Ectodermal cell (in vitro differentiated cells): ENCODE results near the gene BAZ2B.

Experiments used
- H3K27ac ChIP-seq: 2 replicates; pipeline ENCODE4 v1.7.0; 2013; ENCODE audit warnings: mild to moderate bottlenecking, low read depth, low read length; ENCODE audit not compliant: insufficient read depth, poor library complexity, severe bottlenecking
- H3K27me3 ChIP-seq: 2 replicates; pipeline ENCODE4 v1.7.0; 2013; ENCODE audit warnings: mild to moderate bottlenecking, low read length; ENCODE audit not compliant: insufficient read depth, control insufficient read depth, poor library complexity, severe bottlenecking
- H3K36me3 ChIP-seq: one replicate; pipeline ENCODE4 v1.7.0; 2013; ENCODE audit warnings: low read length; ENCODE audit not compliant: control insufficient read depth, insufficient read depth
- H3K4me1 ChIP-seq: one replicate; pipeline ENCODE4 v1.7.0; 2013; ENCODE audit warnings: low read length; ENCODE audit not compliant: control insufficient read depth, insufficient read depth
- H3K4me3 ChIP-seq: 2 replicates; pipeline ENCODE4 v1.7.0; 2013; ENCODE audit warnings: low read depth, low read length, control low read depth; ENCODE audit not compliant: insufficient read depth
- H3K9me3 ChIP-seq: 2 replicates; pipeline ENCODE4 v1.7.0; 2013; ENCODE audit warnings: mild to moderate bottlenecking, low read length, moderate library complexity; ENCODE audit not compliant: control insufficient read depth
- WGBS, 2 experiments: methylation state at CpG; one replicate each; pipeline ENCODE4 v1.1.7; 2013; ENCODE audit warnings: missing lambda C conversion rate in 2 of 2; 5-methylcytosine and 5-hydroxymethylcytosine counted together

Gene BAZ2B

DNA sequence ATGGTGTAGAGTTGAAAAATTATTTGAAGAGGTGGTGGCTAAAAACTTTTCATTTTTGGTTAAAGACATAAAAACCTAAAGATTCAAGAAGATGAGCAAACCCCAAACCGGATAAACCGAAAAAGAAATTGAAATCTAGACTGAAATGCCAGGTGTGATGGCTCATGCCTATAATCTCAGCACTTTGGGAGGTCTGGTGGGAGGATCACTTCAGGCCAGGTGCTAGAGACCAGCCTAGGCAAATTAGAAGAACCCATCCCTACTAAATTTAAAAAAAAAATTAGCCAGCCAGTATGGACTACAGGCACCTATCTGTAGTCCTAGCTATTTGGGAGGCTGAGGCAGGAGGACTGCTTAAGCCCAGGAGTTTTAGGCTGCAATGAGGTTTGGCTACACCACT, 126.9 kb downstream of the BAZ2B start:
- H3K36me3 ChIP-seq = no peaks in the 10 kb centered on the region
- 86 to 96% methylated on average over 2 of the region's 2 CpGs for WGBS, 2 experiments
- H3K4me3 ChIP-seq = no peak overlapping the region
- H3K27me3 ChIP-seq = no peaks in the 10 kb centered on the region
- no peaks in the 10 kb centered on the region for H3K4me1 ChIP-seq
- no peaks in the 10 kb centered on the region for H3K9me3 ChIP-seq
- H3K27ac ChIP-seq = no peak overlapping the region

DNA sequence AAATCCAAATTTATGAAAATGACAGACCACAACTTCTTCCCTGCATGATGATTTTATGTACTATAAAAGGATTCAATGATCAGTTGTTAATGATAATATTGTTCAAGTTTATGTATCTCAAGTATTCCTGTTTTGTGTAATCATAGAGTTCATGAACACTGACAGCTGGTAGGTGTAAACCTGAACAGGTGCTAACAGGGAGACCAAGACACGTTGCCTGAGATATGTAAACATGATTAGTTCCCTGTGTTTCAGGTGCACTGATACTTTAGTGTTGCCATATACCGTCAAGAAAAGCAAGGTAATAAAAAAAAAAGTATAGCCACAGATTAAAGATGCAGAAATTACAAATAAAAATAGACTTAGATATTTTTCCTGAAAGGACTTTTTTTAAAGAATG, 131.8 kb downstream of the BAZ2B start:
- Histone ChIP-seq H3K27me3 (no peaks in the 10 kb centered on the region), H3K4me3 (no peak overlapping the region), H3K27ac (no peak overlapping the region), H3K4me1 (no peaks in the 10 kb centered on the region), H3K36me3 (no peaks in the 10 kb centered on the region), H3K9me3 (no peaks in the 10 kb centered on the region)
- WGBS, 2 experiments = 89 to 96% methylated on average over 1 to 2 of the region's 2 CpGs

DNA sequence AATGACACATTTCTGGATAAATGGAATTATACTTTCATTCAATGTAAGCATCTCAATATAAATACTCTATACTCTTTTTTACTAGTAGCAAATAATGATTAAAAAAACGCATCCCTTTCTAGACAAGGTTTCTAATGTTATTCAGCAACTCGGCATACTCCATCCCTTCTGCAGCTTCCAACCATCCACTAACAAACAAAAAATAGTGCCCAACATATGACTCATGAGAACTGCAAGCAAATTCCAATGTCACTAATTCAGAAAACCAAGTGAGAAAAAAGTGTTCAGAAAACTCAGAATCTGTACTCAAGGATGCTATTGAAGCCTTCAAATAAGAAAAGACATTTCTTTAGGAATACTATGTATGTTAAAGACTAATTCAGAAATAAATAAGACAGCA, 140.0 kb downstream of the BAZ2B start:
- WGBS, 2 experiments = 92 to 97% methylated on average over 2 of the region's 2 CpGs
- Histone ChIP-seq H3K36me3 (peaks cover 8% of the 10 kb centered on the region), H3K27ac (no peak overlapping the region), H3K27me3 (no peaks in the 10 kb centered on the region), H3K9me3 (no peaks in the 10 kb centered on the region), H3K4me1 (no peaks in the 10 kb centered on the region), H3K4me3 (no peak overlapping the region)

DNA sequence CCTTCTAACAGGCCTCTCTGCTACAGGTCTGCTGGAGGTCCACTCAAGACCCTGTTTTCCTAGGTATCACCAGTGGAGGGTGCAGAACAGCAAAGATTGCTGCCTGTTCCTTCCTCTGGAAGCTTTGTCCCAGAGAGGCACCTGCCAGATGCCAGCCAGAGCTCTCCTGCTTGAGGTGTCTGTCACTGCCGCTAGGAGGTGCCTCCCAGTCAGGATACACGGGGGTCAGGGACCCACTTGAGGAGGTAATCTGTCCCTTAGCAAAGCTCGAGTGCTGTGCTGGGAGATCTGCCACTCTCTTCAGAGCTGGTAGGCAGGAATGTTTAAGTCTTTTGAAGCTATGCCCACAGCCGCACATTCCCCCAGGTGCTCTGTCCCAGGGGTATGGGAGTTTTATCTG, 140.6 kb downstream of the BAZ2B start:
- 93 to 95% methylated on average over 4 of the region's 4 CpGs for WGBS, 2 experiments
- H3K4me3 ChIP-seq = no peak overlapping the region
- H3K36me3 ChIP-seq = peaks cover 8% of the 10 kb centered on the region
- H3K9me3 ChIP-seq = no peaks in the 10 kb centered on the region
- H3K27ac ChIP-seq = no peak overlapping the region
- H3K4me1 ChIP-seq = no peaks in the 10 kb centered on the region
- no peaks in the 10 kb centered on the region for H3K27me3 ChIP-seq

- H3K9me3 ChIP-seq = no peaks in the 10 kb centered on the region
- H3K27ac ChIP-seq = no peak overlapping the region
- no peaks in the 10 kb centered on the region for H3K27me3 ChIP-seq
- WGBS, 2 experiments = 45 to 47% methylated on average over 2 of the region's 2 CpGs
- H3K36me3 ChIP-seq = peaks cover 4% of the 10 kb centered on the region
- H3K4me1 ChIP-seq = no peaks in the 10 kb centered on the region
- no peak overlapping the region for H3K4me3 ChIP-seq
Observed at GRCh38 chr2:159471340-159471739, 145.0 kb downstream of the BAZ2B start.

GRCh38 chr2:159468257-159468656, 148.1 kb downstream of the BAZ2B start:
- Histone ChIP-seq H3K4me1 (no peaks in the 10 kb centered on the region), H3K4me3 (no peak overlapping the region), H3K9me3 (no peaks in the 10 kb centered on the region), H3K27ac (no peak overlapping the region), H3K27me3 (no peaks in the 10 kb centered on the region), H3K36me3 (no peaks in the 10 kb centered on the region)
- WGBS, 2 experiments = 89 to 100% methylated on average over 1 to 2 of the region's 2 CpGs

- WGBS, 2 experiments = 97% methylated on average over 7 of the region's 7 CpGs
Observed at GRCh38 chr2:159462961-159463360, 153.4 kb downstream of the BAZ2B start.

DNA sequence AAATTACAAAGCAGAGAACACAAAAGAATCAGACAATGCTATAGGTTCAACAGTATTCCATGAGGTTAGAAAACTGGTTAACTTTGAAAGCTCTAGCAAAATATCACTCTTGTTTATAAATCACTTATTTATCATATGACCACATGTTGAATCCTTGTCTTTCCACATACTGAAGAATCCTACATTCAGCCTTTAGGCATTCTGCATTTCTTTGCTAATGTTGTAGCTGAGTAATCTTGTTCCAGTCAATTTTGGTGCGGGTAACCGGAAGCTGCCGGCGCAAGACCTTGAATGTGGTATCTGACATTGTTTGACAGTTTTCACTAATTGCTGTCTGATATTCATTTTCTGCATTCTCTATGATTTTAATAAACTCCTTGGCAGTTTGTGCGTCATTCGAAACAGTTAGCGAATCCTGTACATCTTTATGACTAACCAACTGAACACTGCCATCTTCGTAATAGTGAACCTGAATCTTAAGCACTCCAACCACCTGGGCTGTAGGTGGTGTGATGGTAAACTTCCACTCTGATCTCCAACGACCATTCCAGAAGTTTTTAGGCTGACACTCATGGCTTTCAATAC, 154.1 kb downstream of the BAZ2B start:
- no peak overlapping the region for H3K4me3 ChIP-seq
- no peaks in the 10 kb centered on the region for H3K36me3 ChIP-seq
- H3K9me3 ChIP-seq = no peaks in the 10 kb centered on the region
- H3K27ac ChIP-seq = no peak overlapping the region
- no peaks in the 10 kb centered on the region for H3K4me1 ChIP-seq
- WGBS, 2 experiments = 94% methylated on average over 9 of the region's 9 CpGs
- no peaks in the 10 kb centered on the region for H3K27me3 ChIP-seq

More at GRCh38 chr2:159462961-159463360, 153.4 kb downstream of the BAZ2B start:
- Histone ChIP-seq H3K27ac (no peak overlapping the region), H3K27me3 (no peaks in the 10 kb centered on the region), H3K9me3 (no peaks in the 10 kb centered on the region), H3K4me1 (no peaks in the 10 kb centered on the region), H3K4me3 (no peak overlapping the region), H3K36me3 (no peaks in the 10 kb centered on the region)

- WGBS, 2 experiments = 84 to 100% methylated on average over 1 to 2 of the region's 2 CpGs
Observed at GRCh38 chr2:159461076-159461475, 155.3 kb downstream of the BAZ2B start.

GRCh38 chr2:159460227-159460626, 156.1 kb downstream of the BAZ2B start:
- 90 to 100% methylated on average over 1 of the region's 1 CpG for WGBS, 2 experiments
- Histone ChIP-seq H3K27ac (no peak overlapping the region), H3K4me3 (no peak overlapping the region), H3K36me3 (no peaks in the 10 kb centered on the region), H3K4me1 (no peaks in the 10 kb centered on the region), H3K9me3 (no peaks in the 10 kb centered on the region), H3K27me3 (no peaks in the 10 kb centered on the region)

More at GRCh38 chr2:159461076-159461475, 155.3 kb downstream of the BAZ2B start:
- H3K36me3 ChIP-seq = no peaks in the 10 kb centered on the region
- no peak overlapping the region for H3K27ac ChIP-seq
- H3K9me3 ChIP-seq = no peaks in the 10 kb centered on the region
- no peaks in the 10 kb centered on the region for H3K4me1 ChIP-seq
- no peak overlapping the region for H3K4me3 ChIP-seq
- no peaks in the 10 kb centered on the region for H3K27me3 ChIP-seq

DNA sequence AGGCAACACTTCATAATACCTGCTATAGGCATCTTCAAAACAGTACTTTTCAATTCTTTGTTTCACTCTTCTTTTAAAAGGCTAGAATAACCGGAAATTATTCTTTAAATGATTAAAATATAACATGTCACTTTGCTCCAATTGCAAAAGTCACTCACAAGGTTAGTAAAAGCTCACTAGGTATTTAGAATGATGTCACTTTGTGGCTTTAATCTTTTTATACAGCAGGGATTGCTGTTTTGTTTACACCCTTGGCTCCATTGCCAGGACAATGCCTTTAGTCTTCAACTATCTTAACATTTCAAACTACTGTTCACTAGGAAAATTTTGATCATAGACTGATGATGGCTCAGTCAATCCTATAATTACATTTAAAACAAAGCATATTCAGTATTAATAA, 157.1 kb downstream of the BAZ2B start:
- Histone ChIP-seq H3K9me3 (no peaks in the 10 kb centered on the region), H3K36me3 (no peaks in the 10 kb centered on the region), H3K4me1 (no peaks in the 10 kb centered on the region), H3K4me3 (no peak overlapping the region), H3K27me3 (no peaks in the 10 kb centered on the region), H3K27ac (no peak overlapping the region)
- 100% methylated on average over 1 of the region's 1 CpG; no CpG with 5 or more reads in 1 of the 2 experiments for WGBS, 2 experiments
